Activated gamma-delta T cell treated with Interleukin-2 at 50 U/mL for 16 hours (primary cell): Measurements from ENCODE around the gene COL18A1.

Source experiments
- DNase-seq: peaks from one replicate; pipeline ENCODE4 v3.0.0-alpha.2; 2020

COL18A1 gene

DNA sequence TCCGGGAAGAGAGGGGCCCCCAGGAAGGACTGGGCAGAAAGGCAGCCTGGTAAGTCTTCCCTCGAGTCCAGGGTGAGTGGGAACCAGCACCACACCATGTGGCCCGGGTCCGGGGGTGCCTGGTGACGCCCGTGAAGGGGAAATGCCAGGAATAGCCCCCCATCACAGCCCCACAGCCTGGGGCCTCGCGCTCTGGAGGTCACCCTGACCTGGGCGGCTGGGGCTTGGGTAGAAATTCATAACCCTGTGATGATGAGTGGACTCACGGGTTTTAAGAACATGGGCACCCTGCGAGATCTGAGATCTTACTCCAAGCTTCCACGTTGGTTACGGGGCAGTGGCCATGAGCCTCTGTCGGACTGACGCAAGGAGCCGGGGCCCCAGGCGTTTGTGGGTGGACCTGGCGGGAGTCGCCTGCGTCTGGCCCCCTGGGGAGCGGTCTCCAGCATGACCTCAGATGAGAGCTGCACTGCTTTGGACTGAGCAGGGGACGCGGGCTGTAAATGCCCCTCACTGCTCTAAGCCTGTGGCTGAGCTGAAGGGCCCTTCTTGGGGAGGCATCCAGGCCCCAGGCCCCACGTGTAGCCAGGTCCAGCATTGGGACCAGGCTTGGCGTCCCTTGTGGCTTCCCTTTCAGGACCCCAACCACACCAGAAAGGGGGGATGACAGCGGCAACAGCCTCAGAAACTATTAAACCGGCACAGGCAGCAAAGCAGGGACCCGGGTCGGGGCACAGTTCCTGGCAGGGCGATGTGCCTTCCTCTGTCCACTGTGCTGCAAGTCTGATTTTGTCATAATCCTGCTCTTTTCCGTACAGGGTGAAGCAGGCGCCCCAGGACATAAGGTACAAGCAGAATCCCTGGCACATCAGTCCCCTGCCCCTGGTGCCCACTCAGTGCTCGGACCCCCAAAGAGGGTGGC is 77.3 kb downstream of the COL18A1 start:
- no peak for DNase-seq

DNA sequence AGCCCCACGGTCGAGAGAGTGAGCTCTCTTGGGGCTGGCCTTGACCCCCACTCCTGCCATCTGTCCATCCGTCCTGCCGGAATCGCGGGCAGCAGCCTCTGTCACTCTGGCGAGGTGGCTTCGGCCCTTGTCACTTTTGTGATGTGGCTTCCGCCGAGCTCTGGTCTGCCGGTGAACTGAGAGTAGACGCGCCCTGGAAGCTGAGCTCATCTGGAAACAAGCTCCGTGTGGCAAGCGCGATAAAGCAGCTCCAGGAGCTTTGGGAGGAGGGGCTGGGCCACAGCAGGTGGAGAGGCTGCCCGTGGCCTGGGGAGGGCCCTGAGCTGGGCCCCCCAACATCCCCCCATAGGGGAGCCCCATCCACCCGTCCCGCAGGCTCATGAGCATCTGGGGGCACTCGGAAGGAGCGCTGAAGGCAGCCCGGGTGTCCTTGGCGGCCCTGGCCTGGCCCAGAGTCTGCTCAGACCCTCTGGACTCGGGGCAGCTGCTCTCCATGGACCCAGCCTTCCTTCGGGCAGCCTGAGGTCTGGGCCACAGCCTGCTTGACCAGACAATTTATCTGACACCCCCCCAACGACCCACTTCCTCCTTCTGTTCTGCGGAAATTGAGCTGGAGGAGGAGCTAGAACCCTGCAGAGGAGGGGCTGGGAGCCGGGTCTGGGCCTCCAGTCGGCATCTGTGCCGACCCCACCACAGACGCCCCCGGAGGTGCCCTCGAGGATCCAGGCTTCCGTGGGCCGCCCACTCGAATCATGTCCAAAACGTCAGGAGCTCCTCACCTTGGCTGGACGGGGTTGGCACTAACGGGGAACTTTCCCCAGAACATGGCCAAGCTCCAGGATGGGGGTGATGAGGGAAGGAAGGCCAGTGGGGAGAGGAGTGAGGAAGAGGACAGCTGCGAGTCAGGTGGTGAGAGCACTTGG is 78.2 kb downstream of the COL18A1 start:
- no peak for DNase-seq

DNA sequence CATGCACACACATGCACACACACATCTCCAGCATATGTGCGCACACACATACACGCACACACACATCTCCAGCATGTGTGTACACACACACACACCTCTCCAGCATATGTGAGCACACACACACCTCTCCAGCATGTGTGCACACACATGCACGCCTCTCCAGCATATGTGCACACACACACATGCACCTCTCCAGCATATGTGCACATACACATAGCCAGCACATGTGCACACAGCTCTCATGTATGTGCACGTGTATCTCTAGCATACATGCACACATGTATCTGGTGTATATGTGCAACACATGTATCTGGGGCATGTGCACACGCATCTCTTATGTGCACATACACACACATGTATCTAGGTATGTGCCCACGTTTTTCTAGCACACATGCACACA is 79.4 kb downstream of the COL18A1 start:
- DNase-seq = no peak

DNA sequence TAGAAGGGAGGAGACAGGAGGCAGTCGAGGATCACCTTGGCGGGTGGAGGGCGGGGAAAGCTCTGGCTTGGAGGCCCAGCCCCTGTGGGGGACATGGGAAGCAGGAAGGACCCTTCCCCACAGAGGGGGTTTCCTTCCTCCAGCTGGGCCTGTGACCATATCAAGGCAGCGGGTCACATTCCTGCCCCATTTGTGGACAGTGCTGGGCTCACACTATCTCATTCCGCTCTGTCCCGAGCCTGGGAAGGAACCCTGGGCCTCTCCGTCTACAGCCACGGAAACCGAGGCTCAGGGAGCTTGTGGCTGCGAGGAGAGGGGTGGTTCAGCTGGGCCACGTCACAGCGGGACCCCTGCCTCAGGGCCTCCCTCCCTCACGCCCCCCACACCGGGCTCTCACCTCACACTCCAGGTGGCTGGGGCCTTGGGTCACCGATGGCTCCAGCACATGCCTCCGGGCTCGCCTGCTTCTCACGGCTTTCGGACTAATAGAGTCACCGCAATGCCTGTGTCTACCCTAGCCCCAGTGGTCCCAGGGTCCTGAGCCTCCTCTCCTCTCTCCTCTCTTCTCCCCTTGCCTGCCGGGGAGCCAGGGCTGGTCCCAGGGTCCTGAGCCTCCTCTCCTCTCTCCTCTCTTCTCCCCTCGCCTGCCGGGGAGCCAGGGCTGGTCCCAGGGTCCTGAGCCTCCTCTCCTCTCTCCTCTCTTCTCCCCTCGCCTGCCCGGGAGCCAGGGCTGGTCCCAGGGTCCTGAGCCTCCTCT is 80.9 kb downstream of the COL18A1 start:
- no peak for DNase-seq

DNA sequence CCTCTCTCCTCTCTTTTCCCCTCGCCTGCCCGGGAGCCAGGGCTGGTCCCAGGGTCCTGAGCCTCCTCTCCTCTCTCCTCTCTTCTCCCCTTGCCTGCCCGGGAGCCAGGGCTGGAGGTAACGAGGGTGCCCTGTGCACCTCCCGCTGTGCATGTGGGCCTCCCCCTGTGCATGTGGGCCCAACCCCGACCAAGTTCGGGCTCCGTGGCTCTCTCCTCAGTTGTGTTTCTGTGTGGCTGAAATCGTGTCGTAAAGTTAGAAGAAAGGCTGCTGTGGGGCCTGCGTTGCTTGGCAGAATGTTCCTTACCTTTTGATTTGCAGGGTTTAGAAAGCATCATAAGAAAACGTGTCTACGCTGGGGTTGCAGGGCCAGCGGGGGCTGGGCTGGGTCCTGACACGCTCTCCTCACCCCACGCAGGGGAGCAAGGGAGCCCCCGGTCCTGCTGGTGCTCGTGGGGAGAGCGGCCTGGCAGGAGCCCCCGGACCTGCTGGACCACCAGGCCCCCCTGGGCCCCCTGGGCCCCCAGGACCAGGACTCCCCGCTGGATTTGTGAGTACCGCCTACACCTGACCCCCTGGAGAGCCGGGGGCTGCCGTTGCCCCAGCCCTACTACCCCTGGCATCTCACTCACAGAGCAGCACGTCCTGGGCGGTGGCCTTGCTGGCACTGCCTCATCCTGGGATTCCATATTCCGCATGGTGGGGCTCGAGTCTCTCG is 81.6 kb downstream of the COL18A1 start:
- DNase-seq = no peak

DNA sequence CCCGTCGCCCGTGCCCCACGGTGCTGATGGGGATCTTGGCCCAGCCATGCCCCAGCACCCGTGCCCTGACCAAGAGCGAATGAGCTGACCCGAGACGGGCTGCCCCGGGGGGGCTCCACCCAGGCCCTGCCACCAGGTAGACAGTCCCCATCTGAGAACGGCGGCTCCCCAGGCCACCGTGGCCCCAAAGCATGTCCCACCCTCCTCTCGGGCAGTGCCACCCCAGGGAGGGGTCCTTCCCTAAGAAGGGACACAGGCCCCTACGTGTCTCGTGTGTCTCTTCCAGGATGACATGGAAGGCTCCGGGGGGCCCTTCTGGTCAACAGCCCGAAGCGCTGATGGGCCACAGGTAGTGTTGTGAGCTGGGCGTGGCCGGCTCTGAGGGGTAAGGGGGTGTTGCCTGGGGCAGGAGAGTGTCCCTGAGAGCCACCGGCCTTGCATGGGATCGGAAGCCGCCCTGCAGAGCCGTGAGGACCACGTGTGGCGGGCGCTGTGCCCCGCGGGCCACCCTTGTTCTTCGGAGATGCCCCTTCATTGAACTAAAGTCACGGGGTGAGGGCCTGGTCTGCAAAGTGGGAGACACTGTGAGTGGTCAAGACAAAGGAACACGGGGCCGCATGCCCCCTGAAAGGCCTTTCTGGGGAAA is 82.3 kb downstream of the COL18A1 start:
- DNase-seq = no peak

DNA sequence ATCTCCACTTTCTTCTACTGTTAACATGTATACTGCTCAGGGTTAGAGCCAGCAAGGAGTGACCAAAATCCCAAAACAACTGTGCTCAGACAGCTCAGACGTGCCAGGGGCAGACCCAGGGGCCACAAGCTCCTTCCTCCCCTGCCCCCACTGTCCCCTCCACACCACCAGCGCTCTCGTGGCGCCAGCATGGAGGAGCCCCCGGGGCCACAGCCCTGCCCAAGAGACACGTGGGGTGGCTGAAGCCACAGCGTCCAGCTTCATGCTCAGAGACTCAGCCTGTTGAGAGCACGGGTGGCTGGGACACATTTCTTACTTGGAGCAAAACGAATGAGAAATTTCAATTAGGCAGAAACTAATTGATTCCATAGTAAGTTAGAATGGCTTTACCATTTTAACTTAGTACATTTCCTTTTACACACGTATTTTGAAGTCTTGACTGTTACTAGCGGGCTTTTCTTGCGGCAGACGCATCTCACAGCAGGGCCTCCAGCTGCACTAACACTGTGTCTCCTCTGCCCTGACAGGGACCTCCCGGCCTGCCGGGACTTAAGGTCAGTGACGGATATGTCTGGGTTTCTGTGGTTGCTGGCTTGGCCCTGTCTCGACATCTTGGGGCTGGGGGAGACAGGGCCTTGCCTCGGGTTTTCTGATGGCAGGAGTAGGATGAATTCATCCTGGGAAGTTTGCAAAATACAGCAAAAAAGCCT is 83.1 kb downstream of the COL18A1 start:
- no peak for DNase-seq

DNA sequence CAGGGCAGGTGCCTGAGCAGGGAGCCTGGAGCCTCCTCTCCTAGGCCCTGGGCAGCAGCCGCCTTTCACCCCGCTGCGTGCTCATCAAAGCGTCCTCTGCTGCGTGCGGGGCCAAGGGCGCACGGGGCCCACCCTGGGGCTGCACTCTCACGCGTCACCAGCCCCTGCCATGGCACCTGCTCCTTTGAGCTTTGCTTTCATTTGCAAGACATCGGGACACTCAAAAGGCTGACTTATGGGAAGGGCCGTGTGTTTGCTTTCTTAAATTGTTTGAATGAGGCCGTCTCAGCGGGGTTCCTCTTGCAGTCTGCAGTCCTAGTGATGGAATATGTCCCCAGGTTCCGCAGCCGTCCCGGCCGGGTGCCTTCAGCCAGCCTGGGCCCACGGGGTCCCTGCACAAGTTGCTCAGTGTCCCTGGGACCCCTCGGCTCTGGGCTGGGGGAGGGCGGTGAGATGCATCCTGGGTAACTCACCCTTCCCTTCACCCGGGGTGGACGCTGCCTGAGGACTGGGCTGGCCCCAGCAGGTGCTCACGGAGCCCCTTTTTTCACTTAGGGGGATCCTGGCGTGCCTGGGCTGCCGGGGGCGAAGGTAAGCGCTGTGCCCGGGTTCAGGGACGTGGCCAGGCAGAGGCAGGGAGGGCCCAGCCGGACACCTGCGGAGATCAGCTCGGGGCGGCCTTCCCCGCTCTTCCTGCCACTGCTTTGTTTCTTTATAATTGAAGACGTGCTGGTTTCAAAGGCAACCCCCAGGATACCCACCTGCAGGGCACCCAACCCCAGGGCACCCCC is 84.2 kb downstream of the COL18A1 start:
- no peak for DNase-seq

DNA sequence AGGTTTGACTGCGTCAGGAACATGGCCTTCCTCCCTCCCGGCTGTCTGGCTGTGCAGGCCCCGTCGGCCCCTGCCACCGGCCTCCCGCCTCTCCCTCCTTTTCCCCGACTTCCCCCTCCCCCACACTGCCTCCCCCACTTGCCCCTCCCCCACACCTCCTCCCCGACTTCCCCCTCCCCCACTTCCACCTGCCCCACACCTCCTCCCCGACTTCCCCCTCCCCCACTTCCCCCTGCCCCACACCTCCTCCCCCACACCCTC is 84.7 kb downstream of the COL18A1 start:
- DNase-seq = no peak

DNA sequence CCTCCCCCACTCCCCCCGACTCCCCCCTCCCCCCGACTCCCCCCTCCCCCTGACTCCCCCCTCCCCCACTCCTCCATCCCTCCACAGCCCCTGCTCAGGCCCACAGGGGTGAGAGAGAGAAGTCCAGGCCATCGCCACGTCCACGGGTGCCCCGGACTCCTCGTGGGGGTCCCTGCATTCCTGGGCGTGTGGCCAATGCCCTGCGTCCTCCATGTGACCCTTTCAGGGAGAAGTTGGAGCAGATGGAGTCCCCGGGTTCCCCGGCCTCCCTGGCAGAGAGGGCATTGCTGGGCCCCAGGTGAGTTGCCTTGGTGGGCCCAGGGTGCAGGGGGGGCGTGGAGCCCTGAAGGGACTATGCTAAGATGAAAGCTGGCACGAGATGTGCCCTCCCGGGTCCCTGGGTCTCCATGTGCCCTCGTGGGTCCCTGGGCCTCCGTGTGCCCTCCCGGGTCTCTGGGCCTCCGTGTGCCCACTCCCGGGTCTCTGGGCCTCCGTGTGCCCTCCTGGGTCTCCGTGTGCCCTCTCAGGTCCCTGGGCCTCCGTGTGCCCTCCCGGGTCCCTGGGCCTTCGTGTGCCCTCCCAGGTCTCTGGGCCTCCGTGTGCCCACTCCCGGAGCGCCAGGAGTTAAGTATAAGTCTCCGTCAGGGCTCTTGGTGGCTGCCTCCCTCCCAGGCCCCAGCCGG is 85.2 kb downstream of the COL18A1 start:
- no peak for DNase-seq

DNA sequence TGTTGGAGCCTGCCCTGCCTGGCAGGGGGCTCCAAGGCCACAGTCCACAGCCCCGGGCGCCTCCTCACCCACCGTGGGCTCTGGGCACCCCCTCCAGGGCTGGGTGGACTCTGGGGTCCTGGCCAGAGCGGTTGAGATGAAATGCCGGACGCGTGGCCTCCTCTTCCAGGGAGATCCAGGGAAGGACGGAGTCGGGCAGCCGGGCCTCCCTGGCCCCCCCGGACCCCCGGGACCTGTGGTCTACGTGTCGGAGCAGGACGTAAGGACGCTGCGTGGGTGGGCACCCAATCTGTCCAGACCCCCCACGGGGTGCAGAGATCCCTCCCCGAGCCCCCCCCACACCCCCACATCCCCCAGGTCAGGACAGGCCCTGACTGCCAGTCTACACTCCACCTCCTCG is 86.1 kb downstream of the COL18A1 start:
- no peak for DNase-seq

DNA sequence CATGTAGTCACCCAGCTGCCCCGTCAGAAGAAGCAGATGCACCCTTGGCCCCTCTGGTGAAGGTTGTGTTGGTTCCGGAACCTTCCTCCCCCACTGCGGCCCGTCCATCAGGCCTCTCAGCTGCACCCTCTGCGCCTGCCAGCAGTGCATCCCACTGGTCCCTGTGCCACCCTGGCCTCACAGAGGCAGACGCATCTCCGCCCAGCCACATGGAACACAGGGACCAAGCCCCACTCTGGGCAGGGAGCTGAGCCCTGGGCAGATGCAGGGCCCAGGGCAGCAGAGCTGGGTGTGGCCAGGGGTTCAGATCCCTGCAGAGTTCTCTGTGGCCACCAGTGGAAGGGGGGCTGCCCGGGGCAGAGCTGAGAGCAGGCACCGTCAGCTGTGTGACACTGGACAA is 86.7 kb downstream of the COL18A1 start:
- no peak for DNase-seq

DNA sequence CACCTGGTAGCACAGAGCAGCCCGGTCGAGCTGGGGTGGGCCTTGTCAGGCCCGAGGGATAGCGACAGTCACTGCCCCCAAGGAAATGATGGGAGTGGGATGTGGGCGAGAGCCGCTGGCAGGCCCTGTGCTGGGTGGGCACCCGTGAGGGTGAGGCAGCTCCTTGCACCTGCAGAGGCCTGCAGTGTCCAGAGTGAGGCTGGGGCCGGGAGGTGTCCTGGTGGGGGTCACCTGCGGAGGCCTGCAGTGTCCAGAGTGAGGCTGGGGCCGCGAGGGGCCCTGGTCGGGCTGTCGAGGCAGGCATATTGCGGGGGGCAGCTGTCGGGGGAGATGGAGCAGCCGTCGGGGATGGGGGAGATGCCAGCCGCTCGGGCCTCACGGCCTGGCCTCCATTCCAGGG is 87.8 kb downstream of the COL18A1 start:
- DNase-seq = no peak

DNA sequence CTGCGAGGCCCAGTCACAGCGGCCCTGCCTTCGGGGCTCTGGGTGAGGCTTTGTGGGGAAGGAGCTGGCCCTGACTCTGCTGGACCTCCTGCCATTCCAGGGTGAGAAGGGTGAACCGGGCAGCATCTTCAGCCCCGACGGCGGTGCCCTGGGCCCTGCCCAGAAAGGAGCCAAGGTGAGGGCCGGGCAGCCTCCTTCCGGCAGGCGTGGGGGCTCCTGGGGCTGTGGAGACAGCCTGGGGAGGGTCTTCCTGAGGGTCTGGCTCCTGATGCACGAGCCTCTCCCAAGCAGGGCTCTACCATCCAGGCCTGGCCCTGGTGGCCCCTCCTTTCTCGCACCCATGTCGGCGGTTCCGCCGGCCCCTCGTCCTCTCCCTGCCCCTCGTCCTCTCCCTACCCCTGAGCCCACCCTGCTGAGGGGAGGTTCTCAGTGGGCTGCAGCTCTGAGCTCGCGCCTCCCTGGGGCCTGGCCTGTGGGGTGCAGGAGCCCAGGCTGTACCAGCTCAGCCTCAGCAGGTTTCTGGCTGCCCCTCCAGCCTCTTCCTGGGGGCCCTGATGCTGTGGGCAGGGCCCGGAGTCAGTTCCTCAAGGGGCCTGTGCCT is 88.5 kb downstream of the COL18A1 start:
- DNase-seq = no peak

DNA sequence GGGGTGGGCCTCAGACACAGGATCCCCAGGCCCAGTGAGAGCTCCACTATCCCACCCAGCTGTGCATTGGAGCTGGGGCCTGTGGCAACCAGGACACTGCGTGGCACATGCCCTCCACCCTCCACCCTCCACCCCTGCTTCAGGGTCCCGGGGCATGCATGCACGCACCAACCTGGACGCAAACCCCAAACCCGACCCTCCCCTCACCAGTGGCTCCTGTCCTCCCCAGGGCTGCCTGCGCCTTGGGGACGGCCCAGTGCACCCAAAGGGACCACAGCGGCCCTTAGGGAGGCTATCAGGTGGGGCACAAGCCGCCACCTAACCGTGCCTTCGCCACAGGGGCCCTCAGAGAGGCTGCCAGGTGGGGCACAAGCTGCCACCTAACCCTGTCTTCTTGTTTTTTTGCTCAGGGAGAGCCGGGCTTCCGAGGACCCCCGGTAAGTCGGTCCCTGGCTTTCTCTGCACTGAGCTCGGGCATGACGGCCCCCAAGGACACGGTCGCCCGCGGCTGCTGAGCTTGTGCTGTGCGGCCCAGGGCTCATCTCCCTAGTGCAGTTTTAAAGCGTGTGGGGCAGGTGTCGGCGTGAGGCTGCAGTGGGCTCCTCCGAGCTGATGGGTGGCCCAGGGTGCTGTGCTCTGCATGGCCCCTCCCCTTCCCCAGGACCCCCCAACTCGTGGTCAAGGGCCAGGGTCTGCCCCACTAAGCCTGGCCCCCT is 89.3 kb downstream of the COL18A1 start:
- DNase-seq = no peak

DNA sequence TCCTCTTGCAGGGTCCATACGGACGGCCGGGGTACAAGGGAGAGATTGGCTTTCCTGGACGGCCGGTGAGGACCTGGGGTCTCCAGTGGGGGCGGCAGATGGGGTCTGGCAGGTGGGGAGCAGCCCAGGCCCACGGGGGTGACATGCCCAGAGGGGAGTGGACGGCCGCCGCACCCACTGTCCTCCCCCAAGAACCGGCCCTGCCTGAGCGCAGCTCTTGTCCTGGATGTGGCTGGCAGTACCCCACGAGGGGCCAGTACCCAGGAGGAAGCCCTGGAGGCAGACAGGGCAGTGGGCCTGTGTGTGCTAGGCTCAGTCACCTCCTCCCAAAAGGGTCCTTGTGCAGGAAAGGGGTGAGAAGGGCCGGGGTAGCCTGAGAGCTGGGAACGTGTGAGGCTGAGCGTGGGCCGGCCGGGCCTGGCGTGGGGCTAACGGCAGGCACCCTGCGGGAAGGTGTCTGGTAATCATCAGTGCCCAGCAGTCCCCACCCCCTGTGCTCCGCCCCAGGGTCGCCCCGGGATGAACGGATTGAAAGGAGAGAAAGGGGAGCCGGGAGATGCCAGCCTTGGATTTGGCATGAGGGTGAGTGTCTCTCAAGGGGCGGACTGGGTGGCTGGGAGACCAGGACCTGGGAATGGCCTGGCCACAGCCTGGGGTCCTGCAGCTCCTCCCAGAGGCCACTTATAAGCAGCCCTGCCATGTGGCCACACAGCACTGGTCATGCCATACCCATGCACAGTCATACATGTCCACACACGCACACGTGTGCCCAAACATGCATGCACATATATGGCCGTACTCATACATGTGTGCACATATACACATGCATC is 90.1 kb downstream of the COL18A1 start:
- DNase-seq = no peak

DNA sequence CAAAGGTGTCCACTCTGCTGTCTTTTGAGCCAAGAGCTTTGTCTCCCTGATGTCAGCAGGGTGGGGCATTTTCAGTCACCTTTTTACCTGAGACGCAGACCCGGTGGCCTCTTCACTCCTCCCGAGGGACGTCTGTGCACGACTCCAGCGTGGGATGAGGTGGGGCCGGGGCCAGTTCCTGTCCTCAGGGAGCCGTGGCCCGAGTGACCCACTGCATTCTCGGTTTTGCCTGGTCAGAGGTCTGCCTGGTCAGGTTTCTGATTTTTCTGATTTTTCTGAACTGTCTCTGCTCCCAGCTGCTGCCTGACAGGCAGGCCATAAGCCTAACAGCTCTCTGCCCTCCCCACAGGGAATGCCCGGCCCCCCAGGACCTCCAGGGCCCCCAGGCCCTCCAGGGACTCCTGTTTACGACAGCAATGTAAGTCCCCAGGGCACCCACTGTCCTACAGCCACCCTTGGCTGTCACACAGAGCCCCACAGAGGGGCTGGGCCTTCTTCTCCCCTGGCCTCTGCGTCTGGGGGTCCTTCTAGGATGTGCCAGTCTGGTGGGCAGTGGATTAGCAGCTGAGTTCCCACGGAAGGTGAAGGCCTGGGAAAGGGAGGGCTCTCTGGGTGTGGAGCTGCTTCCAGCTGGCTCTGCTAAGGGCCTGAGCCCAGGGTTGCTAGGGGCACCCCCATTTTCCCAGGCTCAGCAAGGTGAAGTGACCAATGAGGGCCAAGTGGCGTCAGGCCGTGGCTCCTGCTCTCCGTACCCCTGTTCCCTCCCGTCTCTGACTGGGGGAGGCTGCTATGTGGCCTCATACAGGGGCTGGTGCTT is 91.4 kb downstream of the COL18A1 start:
- DNase-seq = no peak
